K562 (cell line): Measurements from ENCODE around the gene FOXL3. TPM values are rescaled to one million over a fixed set of nuclear protein-coding genes. Genes with fewer than 3 reads are reported as not detected.

Experiments used
- DNMT1 ChIP-seq: fragments of 450-650 bp; IDR thresholded peaks from 2 replicates; pipeline ENCODE4 v1.6.1; 2016; ENCODE audit warnings: antibody characterized with exemption, mild to moderate bottlenecking
- GTF2F1 ChIP-seq: IDR thresholded peaks from 2 replicates; pipeline ENCODE4 v1.6.1; 2011; ENCODE audit warnings: low read depth, low read length, improper control_type of control experiment
- HBP1 ChIP-seq: fragments of 450-650 bp; formaldehyde crosslinking; IDR thresholded peaks from 2 replicates; pipeline ENCODE4 v1.4.0; 2022; ENCODE audit warnings: missing genetic modification characterization
- MYBL2 ChIP-seq, 2 experiments: fragments of 450-650 bp in 1 of 2; sonication (generic) in 1 of 2; formaldehyde crosslinking in 1 of 2; IDR thresholded peaks; 2 replicates each; pipeline versions ENCODE4 v1.6.1 to v1.8.1; 2017 to 2022; ENCODE audit warnings: borderline replicate concordance in 1 of 2, inconsistent platforms in 1 of 2, low read depth in 1 of 2, mild to moderate bottlenecking in 1 of 2, missing genetic modification reagents in 1 of 2, moderate library complexity in 1 of 2
- SRSF3 ChIP-seq: fragments of 200-400 bp; formaldehyde crosslinking; IDR thresholded peaks from 2 replicates; pipeline ENCODE4 v1.6.1; 2016; ENCODE audit warnings: mild to moderate bottlenecking, low read length, moderate library complexity; ENCODE audit not compliant: insufficient read depth
- STAT5B ChIP-seq: fragments of 250-450 bp; sonication (Bioruptor Pico); IDR thresholded peaks from 2 replicates; pipeline ENCODE4 v1.8.0; 2021; ENCODE audit warnings: mild to moderate bottlenecking, inconsistent platforms
- TAF15 ChIP-seq: fragments of 200-400 bp; formaldehyde crosslinking; IDR thresholded peaks from 2 replicates; pipeline ENCODE4 v1.6.1; 2017; ENCODE audit warnings: mild to moderate bottlenecking, low read depth, low read length, moderate library complexity
- TSC22D4 ChIP-seq: fragments of 450-650 bp; IDR thresholded peaks from 2 replicates; pipeline ENCODE4 v1.6.1; 2016; ENCODE audit warnings: missing genetic modification characterization, missing biosample characterization, control low read depth
- ZBTB11 ChIP-seq, 3 experiments: fragments of 200-800 bp in 1 of 3; fragments of 250-450 bp in 1 of 3; fragments of 450-650 bp in 1 of 3; sonication (Bioruptor Pico) in 1 of 3; sonication (Bioruptor generic) in 1 of 3; formaldehyde crosslinking in 1 of 3; IDR thresholded peaks; 2 replicates each; pipeline versions ENCODE4 v1.6.1 to v1.8.0; 2016 to 2022; ENCODE audit warnings: mild to moderate bottlenecking in 2 of 3, missing genetic modification characterization in 2 of 3, missing compliant biosample characterization in 1 of 3, moderate library complexity in 1 of 3
- ZBTB43 ChIP-seq: sonication (generic); formaldehyde crosslinking; IDR thresholded peaks from 2 replicates; pipeline ENCODE4 v1.8.0; 2023; ENCODE audit warnings: mild to moderate bottlenecking, missing genetic modification reagents
- ZNF740 ChIP-seq, 3 experiments: fragments of 200-800 bp in 1 of 3; sonication (Bioruptor generic) in 1 of 3; sonication (generic) in 1 of 3; formaldehyde crosslinking in 1 of 3; IDR thresholded peaks; 2 replicates each; pipeline versions ENCODE4 v1.6.1 to v1.8.0; 2016 to 2022; ENCODE audit warnings: mild to moderate bottlenecking in 2 of 3, missing compliant biosample characterization in 2 of 3, missing genetic modification characterization in 2 of 3, missing genetic modification reagents in 1 of 3
- ZNF76 ChIP-seq: fragments of 250-450 bp; sonication (Bioruptor Pico); IDR thresholded peaks from 2 replicates; pipeline ENCODE4 v1.4.0; 2020; ENCODE audit warnings: mild to moderate bottlenecking, moderate library complexity, borderline replicate concordance
- polyA plus RNA-seq, 8 experiments: library from polyadenylated mRNA; depleted of rRNA in 4 of 8; stranded (reverse) in 5 of 8; unstranded in 3 of 8; fragments of >200 nt; fragmentation: Nextera tagmentation in 2 of 8; fragmentation: Illumina TruSeq in 1 of 8; extraction: Ambion mirVana in 2 of 8; extraction: Trizol in 1 of 8; gene quantifications; 2 replicates each; pipeline versions ENCODE4 v1.2.1 to v1.2.3, GENCODE V29; 2011 to 2014; ENCODE audit warnings: inconsistent platforms in 1 of 8, missing spikeins in 1 of 8
- total RNA-seq, 7 experiments: library from RNA; depleted of rRNA in 6 of 7; stranded (reverse); fragments of >200 nt in 6 of 7; fragmentation: Illumina TruSeq in 2 of 7; extraction: Trizol in 2 of 7; gene quantifications; 2 replicates each; pipeline versions ENCODE4 v1.2.1 to v1.2.3, GENCODE V29; 2011 to 2021; ENCODE audit warnings: low replicate concordance in 1 of 7
- TF ChIP-seq, protein P1 (sequence below): fragments of 250-450 bp; sonication (Bioruptor Pico); IDR thresholded peaks from 2 replicates; pipeline ENCODE4 v1.4.0; 2020; ENCODE audit warnings: mild to moderate bottlenecking, moderate library complexity
- TF ChIP-seq, protein P2 (sequence below): sonication (generic); formaldehyde crosslinking; IDR thresholded peaks from 2 replicates; pipeline ENCODE4 v1.8.1; 2022; ENCODE audit warnings: missing genetic modification reagents

The FOXL3 gene
- total and polyA plus RNA-seq, 9 of the 15 experiments (the other 6 are each of a cell fraction or from before 2014, with no cell fraction given), result not detected

- TF ChIP-seq ZBTB11 (CRISPR knock-in tag; IDR thresholded peaks at IDR 0.05) (no peak), GTF2F1 (no peak), TAF15 (no peak), ZNF76 (CRISPR knock-in tag) (no peak), HBP1 (CRISPR knock-in tag) (no peak), ZNF740 (CRISPR knock-in tag; IDR thresholded peaks at IDR 0.05) (no peak), ZNF740 (tag; IDR thresholded peaks at IDR 0.05) (no peak), DNMT1 (no peak), MYBL2 (IDR thresholded peaks at IDR 0.05; ENCODE audit: low read depth) (no peak), MYBL2 (CRISPR knock-in tag; IDR thresholded peaks at IDR 0.05; ENCODE audit: borderline replicate concordance) (no peak), ZBTB43 (CRISPR knock-in tag) (no peak), STAT5B (no peak), TSC22D4 (no peak), SRSF3 (no peak)
- TF ChIP-seq, protein P1, sequence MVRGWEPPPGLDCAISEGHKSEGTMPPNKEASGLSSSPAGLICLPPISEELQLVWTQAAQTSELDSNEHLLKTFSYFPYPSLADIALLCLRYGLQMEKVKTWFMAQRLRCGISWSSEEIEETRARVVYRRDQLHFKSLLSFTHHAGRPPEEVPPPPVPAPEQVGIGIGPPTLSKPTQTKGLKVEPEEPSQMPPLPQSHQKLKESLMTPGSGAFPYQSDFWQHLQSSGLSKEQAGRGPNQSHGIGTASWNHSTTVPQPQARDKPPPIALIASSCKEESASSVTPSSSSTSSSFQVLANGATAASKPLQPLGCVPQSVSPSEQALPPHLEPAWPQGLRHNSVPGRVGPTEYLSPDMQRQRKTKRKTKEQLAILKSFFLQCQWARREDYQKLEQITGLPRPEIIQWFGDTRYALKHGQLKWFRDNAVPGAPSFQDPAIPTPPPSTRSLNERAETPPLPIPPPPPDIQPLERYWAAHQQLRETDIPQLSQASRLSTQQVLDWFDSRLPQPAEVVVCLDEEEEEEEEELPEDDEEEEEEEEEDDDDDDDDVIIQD (CRISPR knock-in tag), result no peak
- TF ChIP-seq, protein P2, sequence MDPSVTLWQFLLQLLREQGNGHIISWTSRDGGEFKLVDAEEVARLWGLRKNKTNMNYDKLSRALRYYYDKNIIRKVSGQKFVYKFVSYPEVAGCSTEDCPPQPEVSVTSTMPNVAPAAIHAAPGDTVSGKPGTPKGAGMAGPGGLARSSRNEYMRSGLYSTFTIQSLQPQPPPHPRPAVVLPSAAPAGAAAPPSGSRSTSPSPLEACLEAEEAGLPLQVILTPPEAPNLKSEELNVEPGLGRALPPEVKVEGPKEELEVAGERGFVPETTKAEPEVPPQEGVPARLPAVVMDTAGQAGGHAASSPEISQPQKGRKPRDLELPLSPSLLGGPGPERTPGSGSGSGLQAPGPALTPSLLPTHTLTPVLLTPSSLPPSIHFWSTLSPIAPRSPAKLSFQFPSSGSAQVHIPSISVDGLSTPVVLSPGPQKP (CRISPR knock-in tag), result no peak
- TF ChIP-seq, all 486 proteins: peak for 0
Measured at GRCh38 chr7:240887-241421, 49.0 kb upstream of the FOXL3 start (continued).
